Stimulated activated memory B cell treated with anti-CD40 and anti-IgM and Interleukin-4, amounts not matched to agents 10 μg/mL and 1 μg/mL and 100 μg/mL, for 72 hours (primary cell): ENCODE results near the gene VANGL2.

Experiments
- ATAC-seq: fragments of 150-1000 bp; cut with Tn5 transposase; 2 replicates; pipeline ENCODE4 v1.10.0; 2021
- H3K27ac Mint-ChIP-seq: one replicate; pipeline ENCODE4 v1.8.0; 2022; ENCODE audit warnings: mild to moderate bottlenecking, mixed read lengths
- H3K27me3 Mint-ChIP-seq: one replicate; pipeline ENCODE4 v1.8.0; 2022; ENCODE audit warnings: mixed read lengths
- H3K36me3 Mint-ChIP-seq: one replicate; pipeline ENCODE4 v1.8.0; 2022; ENCODE audit warnings: mixed read lengths
- H3K4me1 Mint-ChIP-seq: one replicate; pipeline ENCODE4 v1.8.0; 2022; ENCODE audit warnings: mixed read lengths
- H3K4me3 Mint-ChIP-seq: one replicate; pipeline ENCODE4 v1.8.0; 2022; ENCODE audit warnings: mild to moderate bottlenecking, moderate library complexity, mixed read lengths
- H3K9me3 Mint-ChIP-seq: one replicate; pipeline ENCODE4 v1.8.0; 2022; ENCODE audit warnings: mixed read lengths

The VANGL2 gene

DNA sequence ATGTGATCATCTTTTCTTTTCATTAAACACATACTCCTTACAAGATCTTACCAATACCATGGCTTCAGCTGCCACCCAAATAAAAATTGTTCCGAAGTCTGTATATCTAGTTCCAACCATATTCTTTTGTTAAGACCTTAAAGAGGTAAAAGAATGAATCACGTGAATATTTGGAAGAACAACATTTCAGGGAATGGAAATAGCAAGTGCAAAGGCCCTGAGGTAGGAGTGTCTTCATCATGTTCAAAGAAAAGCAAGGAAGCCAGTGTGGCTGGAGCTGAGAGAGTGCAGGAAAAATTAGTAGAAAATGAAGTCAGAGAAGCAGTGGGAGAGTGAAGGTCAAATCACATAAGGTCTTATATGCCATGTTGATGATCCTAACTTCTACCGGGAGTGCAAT lies 71.7 kb downstream of the VANGL2 start:
- Mint-ChIP-seq H3K27ac (no peak overlapping the region), H3K27me3 (no peaks in the 10 kb centered on the region), H3K9me3 (no peaks in the 10 kb centered on the region), H3K4me3 (no peak overlapping the region), H3K4me1 (peaks cover 17% of the 10 kb centered on the region), H3K36me3 (no peaks in the 10 kb centered on the region)
- ATAC-seq, result no peak

DNA sequence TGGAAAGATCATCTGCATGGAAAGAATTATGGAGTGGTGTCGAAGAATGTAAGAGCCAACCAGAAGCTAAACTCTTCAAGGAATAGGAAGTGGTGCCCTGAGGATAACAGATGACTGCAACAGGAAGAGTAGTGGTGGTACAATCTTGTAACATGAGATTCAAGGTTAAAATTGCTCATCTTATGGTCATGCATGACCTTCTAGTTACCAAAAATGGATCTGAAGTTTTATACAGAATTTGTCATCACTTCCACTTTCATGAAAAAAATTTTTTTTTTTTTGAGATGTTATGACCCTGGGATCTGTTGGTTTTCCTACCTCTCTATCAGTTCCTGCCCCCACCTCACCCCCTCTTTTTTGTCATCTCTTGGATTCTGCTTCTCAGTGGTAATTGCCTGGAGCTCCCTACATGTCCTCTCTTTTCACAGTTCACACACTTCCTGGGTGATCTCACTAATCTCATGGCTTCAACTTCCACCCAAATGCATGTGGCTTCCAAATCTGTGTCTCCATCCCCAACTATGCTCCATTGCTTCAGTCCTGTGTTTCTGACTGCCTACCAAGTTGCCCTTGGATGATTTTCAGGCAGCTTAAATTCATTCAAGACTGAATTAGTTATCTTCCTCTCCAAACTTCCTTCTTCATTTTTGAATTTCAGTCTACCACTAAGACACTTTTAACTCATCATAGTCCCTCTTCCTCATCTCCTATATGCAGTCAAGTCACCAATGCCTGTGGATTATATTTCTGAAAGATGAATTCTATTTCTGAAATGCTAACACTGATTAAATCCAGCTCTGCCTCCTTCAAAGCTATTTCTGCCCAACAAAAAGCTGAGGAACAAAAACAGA lies 74.3 kb downstream of the VANGL2 start:
- Mint-ChIP-seq H3K9me3 (peaks cover 9% of the 10 kb centered on the region), H3K4me1 (peaks cover 17% of the 10 kb centered on the region), H3K36me3 (peaks cover under 1% of the 10 kb centered on the region)

More for the DNA sequence above, 74.3 kb downstream of the VANGL2 start:
- H3K4me3 Mint-ChIP-seq, result no peak overlapping the region
- H3K27ac Mint-ChIP-seq, result no peak overlapping the region
- no peaks in the 10 kb centered on the region for H3K27me3 Mint-ChIP-seq
- peak; percentile 97 for ATAC-seq
